ENCODE data around the gene LMNB1. TPM values are rescaled to one million over a fixed set of nuclear protein-coding genes. Genes with fewer than 3 reads are reported as not detected.

The LMNB1 gene
- total RNA-seq, 1 donor from 2014 or later: 61.1 TPM

DNA sequence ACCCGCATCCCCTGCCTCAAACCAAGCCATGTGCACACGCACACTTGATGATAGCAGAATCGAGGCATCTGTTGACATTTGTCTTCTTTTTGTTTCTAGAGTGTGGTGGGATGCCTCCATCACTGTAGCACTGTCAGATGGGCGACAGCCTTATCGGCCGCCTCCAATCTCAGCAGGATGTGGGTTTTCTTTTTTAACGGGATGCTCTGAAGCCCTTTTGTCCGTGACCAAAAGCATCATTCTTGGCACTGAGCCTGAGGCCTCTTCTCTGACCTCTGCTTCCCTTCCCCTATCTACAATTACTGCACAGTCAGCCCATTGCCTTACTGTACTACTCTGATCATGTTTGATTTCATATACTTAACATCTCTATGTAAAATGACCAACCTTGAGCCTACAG, 78.3 kb downstream of the LMNB1 start:
- peak; percentile 44 to 64 for DNase-seq (ENCODE audit: low read depth in 2 of 2)

DNA sequence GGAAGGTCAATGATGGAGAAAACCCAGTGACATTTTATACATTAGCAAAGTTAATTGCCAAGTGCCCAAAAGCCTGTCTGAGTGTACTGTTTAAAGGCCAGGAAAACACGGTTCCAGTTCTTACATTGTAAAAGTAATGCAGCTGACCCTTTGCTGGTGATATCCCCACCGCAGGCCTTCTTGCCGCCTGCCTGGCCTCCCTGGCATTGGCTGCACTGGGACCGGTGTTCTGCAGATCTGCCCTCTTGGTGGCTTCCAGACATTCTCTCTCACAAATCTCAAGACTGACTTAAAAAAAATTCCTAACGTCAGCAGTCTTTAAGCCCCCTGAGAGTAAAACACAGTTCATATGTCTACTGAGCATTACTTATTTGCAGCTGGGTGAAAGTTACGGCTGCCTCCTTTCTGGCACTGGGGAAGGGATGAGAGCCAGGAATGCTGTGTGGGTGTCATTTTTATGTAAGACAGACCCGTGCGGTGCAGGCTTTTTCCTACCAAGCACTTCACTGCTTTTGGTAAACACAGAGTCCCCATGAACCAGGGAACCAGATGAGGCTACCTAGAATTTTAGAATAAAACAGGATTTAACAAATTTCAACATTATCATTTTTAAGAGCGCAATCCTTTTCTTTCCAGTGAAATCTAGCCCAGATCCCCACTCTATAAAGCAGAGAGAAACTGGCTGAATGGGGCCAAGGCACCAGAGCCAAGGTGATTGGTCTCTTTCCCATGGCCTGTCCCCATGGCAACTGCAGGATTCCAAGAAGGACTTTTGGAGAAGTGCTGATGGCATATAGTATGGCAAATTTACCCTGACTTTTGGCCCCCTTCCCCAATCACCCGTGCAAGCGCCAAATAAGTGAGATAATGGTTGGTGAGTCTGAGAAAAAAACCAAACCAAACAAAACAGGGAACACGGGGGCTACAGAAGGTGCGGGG, 80.8 kb downstream of the LMNB1 start:
- DNase-seq (ENCODE audit: low read depth in 2 of 2): no peak

DNA sequence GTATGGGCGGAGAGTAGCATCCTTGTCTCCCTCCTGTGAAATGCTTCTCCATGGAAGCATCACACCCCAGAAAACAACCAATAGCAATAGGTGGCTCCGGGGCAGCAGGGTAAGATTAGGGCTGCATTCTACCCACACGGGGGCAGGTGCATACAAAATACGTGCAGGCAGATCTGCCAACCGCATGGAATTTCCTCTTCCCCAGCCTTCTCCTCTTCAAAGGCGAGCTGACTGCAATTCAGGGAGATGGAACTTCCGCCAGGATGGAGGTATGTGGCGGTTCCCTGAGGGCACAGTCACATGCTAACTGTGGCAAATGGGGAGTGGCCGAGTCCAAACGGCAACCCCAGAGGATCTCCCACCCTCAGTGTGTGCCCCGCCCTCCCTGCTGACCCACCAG, 81.5 kb downstream of the LMNB1 start:
- no peak for DNase-seq (ENCODE audit: low read depth in 2 of 2)

DNA sequence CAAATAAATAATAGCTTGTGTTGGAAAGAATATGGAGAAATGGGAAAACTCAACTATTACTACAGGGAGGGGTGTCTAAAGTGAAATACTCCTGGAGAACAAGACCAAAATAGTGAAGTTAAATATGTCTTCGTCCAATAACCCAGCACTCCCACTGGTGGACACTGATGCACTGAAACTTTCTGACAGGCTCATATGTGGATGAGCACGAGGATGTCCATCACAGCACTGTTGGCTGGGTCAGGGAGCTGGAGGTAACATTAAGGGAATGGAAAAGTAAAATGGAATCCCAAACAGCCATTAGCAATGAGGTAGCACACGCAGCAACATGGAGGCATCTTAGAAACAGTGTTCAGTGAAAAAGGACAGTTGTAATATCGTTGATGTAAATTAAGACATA, 86.5 kb downstream of the LMNB1 start:
- no peak for DNase-seq (ENCODE audit: low read depth in 2 of 2)

DNA sequence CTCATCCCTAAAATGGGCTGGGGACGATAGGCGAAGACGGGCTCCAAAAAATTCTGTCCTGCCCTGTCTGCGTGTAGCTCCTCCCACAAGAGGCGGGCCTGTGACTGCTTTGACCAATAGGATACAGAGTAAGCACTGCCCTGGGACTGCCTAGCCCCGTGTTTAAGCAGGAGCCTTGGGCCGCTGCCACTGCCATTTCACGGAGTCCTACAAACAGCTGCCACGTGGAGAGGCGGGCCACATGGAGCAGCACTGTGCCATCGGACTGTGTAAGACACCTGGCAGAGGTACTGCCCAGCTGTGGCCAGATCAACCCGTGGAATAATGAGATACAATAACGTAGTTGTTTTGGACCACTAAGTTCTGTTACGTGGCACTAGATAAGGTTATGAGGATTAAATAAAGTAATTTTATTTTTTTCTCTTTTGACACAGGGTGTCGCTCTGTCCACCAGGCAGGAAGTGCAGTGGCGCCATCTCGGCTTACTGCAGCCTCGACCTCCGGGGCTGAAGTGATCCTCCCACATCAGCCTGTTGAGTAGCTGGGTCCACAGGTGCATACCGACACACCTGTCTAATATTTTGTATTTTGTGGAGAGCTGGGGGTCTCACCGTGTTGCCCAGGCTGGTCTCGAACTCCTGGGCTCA, 87.2 kb downstream of the LMNB1 start:
- DNase-seq (ENCODE audit: low read depth in 2 of 2): no peak

DNA sequence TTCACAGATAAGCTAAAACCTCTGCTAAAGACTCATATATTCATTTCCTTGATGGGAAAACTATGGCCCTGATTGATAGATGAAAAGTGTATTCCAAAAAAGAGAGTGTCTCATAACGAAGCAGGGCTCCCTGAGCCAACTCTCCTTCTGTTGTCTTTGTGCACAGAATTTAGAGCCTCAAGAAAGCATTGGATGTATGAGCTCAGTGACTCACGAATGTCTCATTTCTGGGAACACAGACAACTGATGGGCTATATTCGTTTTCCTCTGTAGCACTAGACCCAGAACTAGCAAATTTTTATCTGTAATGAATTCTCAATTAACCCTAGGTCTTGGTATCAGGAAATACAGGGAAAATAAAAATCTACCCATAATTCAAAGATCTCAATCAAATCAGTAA, 88.4 kb downstream of the LMNB1 start:
- DNase-seq (ENCODE audit: low read depth in 2 of 2): peak in 1 of 2 donors; percentile 35

DNA sequence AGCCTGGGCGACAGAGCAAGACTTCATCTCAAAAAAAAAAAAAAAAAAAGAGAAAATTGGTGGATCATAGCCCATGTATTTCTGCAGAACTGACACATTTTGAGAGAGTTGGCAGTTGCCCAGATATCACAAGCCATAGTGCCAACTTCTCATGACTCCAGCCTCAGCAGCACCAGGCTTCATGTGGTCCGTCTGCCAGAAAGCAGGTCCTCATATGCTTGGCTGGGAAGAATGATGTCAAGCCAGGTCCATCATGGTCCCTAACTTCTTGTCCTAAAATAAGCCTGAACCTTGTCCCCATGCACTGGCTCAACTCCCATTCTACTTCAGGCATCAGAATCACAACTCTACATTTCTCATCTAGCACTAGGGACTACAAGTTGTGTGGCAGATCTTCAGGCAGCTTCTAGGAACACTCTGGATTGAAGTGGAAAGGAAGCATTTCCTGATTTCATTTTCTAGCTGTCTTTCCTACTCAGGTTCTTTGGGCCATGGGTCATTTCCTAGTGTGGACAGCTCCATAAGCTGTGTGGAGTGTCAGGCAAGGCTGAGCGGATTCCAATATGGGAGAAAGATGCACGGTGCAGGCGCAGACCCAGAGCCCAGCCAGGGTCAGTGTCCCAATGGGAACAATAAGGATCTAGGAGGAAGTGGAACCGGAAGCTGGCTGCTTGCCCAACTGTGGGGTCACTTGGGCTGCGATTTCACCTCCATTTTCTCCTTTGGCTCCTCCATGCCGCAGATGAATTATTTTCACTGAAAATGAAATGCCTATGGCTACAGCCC, 90.1 kb downstream of the LMNB1 start:
- DNase-seq (ENCODE audit: low read depth in 2 of 2): peak; percentile 45 to 68

DNA sequence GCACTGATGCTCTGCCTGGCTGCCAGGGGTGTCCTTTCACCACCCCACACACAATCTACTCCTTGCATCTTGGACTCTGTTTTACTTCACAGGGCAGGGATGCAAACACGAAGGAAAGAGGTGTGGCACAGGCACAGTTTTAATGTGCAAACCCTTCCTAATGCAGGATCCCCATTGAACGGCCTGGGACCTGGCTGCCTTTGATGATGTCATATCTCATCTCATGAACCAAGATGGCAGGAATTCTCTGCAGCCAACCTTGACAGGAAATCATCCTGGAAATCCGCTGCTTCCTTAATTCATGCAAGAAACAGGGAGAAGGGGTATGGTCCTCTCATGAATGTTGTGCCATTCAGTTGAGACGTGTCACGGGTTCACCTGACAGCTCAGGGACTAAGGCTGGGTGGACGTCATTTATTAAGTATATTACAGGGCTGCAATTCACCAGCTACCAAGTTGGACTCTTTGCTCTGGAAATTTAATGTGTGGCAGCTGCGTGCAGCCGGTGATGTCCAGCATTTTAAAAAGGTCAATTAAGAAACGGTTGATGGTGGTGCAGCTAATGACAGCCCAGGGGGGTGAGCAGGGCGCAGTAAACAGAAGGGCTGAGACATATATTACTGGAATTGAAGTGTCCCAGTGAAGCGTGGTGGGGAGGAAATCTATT, 91.5 kb downstream of the LMNB1 start:
- DNase-seq (ENCODE audit: low read depth in 2 of 2): no peak

DNA sequence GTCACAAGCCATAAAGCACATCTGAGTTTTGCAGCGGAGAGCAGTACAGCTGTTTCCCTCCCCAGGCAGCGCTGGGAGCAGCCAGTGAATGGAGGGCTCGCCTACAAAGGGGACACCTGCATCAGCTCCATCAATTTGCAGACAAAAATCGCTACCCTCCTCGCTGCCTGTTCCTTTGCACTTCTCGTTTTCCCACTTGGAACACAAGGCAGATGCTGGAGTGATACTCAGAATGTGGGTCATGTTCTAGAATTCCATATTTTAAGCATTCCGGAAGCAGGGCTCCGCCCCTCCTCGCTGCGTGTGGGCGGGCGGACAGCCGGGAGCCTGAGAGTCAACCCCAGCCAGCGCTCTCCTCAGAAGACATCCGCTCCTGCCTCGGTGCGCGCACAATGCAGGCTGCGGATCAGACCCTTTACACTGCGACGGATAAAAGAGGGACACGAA, 92.1 kb downstream of the LMNB1 start:
- no peak for DNase-seq (ENCODE audit: low read depth in 2 of 2)

DNA sequence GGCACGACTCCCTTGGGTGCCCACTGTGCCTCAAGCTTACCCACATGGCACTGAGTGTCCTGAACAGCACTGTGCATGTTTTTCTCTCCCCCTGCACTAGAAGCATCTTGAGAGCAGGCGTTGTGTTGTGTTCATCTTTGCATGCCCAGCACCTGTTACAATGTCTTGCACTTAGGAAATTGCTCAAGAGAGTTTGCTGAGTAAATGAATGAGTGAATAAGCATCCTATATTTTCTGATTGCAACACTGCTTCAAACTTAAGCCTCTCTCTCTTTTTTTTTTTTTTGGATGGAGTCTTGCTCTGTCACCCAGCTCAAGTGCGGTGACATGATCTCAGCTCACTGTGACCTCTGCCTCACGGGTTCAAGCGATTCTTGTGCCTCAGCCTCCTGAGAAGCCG, 94.5 kb downstream of the LMNB1 start:
- DNase-seq (ENCODE audit: low read depth in 2 of 2): no peak

DNA sequence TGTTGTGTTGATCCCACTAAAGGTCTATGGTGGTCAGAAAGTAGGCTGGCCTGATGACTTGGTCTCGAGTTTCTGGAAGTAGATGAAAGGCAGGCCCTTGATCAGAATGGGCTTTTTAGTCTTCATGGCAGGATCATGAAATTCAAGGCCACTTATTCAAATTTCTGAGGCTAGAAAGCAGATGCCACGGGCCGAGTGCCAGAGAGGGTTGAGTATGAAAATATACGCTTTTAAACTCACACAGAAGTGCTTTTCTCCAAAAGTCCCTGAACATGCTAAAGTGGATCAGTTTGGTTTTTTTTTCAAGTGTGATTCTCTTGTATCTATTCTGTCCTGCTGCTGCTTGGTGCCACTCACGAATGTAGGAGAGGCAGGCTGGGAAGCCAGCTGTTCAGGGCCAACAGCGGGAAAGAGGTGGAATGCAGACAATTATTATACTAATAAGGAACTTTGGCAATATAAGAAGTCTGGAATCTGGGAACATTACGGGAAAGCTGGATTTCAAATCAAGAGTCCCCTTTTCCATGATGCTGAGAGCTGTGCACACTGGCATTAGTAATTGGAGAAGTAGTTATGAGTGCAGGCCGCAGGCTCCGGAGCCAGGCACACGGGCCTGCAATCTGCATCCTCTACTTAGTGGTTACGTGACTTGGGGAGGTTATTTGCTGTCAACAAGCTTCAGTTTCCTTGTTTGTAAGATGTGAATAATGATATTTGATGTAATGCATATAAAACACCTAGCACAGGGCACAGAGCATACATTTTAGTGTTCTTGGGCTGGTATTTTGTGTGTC, 95.8 kb downstream of the LMNB1 start:
- DNase-seq (ENCODE audit: low read depth in 2 of 2): no peak

DNA sequence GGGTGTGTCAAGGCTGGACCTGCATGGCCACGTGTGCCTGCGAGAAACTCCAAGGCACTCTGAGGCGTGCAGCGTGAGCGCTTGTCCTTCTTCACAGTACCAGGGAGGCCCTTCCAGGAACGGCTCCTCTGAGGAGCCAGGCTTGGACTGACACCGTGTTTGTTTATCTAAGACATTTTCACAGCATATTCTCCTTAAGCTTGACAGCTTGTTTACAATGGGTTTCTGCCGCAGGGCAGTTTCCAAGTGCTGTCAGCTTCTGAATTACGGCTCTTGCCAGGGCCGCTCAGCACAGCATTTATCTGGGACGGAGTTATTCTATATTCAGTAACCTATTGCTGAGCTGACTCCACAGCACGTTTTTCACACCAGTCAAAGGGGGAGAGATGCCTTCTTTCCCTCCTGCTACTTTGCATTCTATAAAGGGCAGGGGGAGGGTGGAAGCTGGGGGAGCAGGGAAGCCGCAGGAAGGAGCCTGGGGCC, 98.4 kb downstream of the LMNB1 start:
- DNase-seq (ENCODE audit: low read depth in 2 of 2): no peak

DNA sequence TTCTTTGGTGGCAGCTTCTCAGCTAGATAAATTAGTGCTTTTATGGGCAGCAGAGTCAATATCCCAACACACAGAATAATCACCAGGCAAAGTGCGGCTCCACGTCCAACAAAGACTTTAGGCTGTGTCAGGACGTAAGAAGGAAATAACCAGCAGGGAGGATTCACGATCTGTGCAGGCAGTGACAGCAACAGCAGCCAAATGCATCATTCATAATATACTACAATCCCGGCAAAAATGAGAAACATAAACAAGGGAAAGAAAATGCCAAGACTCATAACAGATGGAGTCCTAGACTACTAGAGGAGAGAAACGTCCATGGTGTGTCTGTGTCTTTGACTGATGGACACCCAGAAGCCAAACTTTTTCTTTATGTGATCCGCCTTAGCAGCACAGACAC, 100.7 kb downstream of the LMNB1 start:
- no peak for DNase-seq (ENCODE audit: low read depth in 2 of 2)

DNA sequence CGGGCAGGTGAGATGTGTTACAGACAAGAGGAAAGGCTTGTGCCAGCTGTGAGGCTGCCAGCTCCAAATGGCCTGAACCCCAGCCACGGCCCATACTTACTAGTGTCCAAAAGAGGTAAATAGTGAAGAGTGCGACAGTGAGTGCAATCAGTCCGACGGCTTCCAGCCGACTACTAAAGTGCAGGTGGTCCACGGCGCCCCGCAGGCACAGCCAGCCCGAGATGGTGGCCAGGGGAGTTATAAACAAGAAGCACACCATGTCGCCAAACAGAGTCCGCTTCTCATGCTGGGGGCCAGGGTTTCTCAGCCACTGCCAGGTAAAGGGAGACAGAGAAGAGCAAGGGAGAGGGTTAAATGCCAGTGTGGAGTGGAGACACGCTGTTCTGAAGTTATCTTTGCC, 101.1 kb downstream of the LMNB1 start:
- no peak for DNase-seq (ENCODE audit: low read depth in 2 of 2)

DNA sequence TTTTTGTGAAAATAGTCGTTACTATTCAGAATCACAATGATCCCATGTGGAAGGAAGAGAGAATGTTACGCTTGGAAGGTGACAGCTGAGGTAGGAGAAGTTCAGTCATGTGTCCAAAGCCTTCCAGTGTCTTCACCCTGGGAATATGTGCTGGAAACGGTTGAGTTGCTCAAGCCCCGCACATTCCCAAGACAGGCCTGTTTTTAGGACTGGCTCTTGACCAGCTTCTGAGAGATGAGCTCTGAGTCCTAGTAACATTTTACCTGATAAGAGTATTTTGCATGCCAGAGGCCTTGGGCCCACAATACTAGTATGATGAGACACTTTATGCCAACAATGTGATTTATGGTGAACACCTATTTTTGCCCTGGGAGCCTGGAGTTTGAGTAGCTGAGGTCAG, 101.7 kb downstream of the LMNB1 start:
- no peak for DNase-seq (ENCODE audit: low read depth in 2 of 2)

DNA sequence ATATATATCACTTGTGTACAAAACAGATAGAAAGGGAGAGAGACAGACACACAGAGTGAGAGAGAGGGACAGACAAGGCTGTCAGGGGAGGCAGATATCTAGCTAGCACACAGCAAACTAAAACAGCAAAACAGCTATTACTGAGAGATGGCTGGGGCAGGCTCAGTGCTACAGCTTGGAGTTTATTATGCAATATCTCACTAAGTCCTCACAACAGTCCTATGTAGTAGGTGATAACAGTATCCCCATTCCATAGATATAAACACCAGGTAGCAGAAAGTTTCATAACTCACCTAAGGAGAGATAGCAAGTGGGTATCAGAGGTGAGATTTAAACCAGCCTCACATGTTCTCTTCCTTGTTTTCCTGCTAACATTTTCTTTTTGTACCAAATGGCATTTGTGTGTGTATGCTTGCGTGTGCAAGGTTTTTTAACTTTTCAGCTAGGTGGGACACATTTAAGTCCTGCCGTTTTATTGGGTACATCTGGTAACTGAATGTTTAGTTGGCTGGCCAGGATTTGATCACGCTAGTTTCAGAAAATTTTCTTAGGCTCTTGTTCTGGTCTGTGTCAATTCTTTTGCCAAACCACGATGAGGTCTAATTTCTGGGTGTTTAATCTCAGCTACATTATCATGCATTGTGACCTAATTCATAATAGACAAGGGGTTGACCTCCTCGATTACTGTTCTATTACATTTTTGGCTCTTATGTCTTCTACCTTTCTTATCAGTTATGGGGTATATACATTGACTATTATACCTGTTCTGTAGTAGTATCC, 105.1 kb downstream of the LMNB1 start:
- no peak for DNase-seq (ENCODE audit: low read depth in 2 of 2)

DNA sequence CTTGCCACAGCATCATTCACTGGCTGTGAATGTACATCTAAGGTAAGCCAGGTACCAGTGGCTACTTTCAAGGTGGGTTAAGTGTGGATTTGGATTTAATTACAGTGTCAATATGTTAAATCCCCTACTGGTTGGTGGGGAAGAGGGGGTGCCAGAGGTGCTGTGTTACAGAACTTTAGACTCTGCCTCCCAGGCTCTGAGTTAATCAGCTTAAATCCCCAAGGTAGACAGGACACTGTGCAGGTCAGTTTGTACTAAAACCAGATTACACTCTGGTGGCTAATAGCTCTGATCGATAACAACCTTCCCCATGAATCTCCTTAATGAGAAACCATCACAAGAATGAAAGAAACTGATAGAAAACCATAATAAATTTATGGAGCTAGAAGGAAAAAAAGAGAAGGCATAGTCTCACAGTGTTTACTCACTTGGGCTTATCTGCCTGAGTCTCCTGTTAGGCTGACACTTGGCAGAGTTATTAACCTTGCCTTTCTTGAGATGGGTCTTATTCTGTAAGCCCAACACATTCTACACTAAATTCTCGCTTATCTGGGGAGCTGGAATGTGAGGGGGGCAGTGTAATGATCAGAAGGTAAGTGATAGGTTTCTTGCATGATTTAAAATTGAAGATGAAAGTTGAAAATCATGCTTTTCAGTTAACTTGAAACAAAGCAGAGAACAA, 106.8 kb downstream of the LMNB1 start:
- DNase-seq (ENCODE audit: low read depth in 2 of 2): no peak

DNA sequence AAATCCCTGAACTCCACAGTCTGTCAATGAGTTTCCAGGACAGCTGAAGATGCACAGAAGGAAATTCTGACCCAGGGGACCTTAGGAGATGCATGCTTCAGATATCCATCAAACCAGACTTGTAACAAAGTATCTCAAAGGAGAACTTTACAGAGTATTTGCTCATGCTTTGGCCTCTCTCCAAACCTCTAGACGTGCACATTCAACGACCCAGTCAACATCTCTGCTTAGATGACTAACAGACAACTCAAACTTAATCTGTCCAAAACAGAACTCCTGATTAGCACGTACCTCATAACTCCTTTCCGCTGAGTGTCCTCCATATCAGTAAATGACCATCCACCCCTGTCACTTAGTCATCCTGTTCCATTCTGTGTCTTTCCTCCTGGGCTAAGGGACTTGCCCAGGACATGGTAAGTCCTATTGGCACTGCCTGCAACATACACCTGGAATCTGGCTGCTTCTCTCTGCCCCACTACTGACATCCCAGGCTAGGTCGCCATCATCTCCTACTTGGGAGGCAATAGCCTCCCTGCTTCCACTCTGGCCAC, 107.4 kb downstream of the LMNB1 start:
- peak; percentile 47 to 92 for DNase-seq (ENCODE audit: low read depth in 2 of 2)

All from dermis microvascular lymphatic vessel endothelial cell (primary cell).